ENCODE results near the gene CMSS1.

CMSS1 gene

GRCh38 chr3:100053951-100054620 lies 236.4 kb downstream of the CMSS1 start:
- DNase-seq (ENCODE audit: low read depth in 2 of 2), result no peak

GRCh38 chr3:100057716-100058575 lies 240.3 kb downstream of the CMSS1 start:
- no peak for DNase-seq (ENCODE audit: low read depth in 2 of 2)

GRCh38 chr3:100059472-100059871 lies 241.8 kb downstream of the CMSS1 start:
- DNase-seq (ENCODE audit: low read depth in 2 of 2), result no peak

- DNase-seq (ENCODE audit: low read depth in 2 of 2), result no peak
Observed at GRCh38 chr3:100060685-100061484, 243.2 kb downstream of the CMSS1 start.

GRCh38 chr3:100062665-100063064 lies 245.0 kb downstream of the CMSS1 start:
- no peak for DNase-seq (ENCODE audit: low read depth in 2 of 2)

GRCh38 chr3:100063929-100064461 lies 246.3 kb downstream of the CMSS1 start:
- DNase-seq (ENCODE audit: low read depth in 2 of 2), result no peak

GRCh38 chr3:100067589-100067988 lies 249.9 kb downstream of the CMSS1 start:
- DNase-seq (ENCODE audit: low read depth in 2 of 2), result no peak

- peak; percentile 50 to 64 for DNase-seq (ENCODE audit: low read depth in 2 of 2)
Observed at GRCh38 chr3:100068826-100069225, 251.2 kb downstream of the CMSS1 start.

GRCh38 chr3:100069472-100069871 lies 251.8 kb downstream of the CMSS1 start:
- no peak for DNase-seq (ENCODE audit: low read depth in 2 of 2)

- DNase-seq (ENCODE audit: low read depth in 2 of 2), result no peak
Observed at GRCh38 chr3:100072326-100073048, 254.8 kb downstream of the CMSS1 start.

GRCh38 chr3:100073049-100073713 lies 255.5 kb downstream of the CMSS1 start:
- no peak for DNase-seq (ENCODE audit: low read depth in 2 of 2)

GRCh38 chr3:100073714-100074307 lies 256.1 kb downstream of the CMSS1 start:
- no peak for DNase-seq (ENCODE audit: low read depth in 2 of 2)

- no peak for DNase-seq (ENCODE audit: low read depth in 2 of 2)
Observed at GRCh38 chr3:100075196-100075595, 257.5 kb downstream of the CMSS1 start.

GRCh38 chr3:100075851-100076730 lies 258.4 kb downstream of the CMSS1 start:
- no peak for DNase-seq (ENCODE audit: low read depth in 2 of 2)

GRCh38 chr3:100076731-100077529 lies 259.3 kb downstream of the CMSS1 start:
- DNase-seq (ENCODE audit: low read depth in 2 of 2), result no peak

GRCh38 chr3:100079328-100079727 lies 261.7 kb downstream of the CMSS1 start:
- DNase-seq (ENCODE audit: low read depth in 2 of 2), result no peak

GRCh38 chr3:100080573-100080972 lies 262.9 kb downstream of the CMSS1 start:
- no peak for DNase-seq (ENCODE audit: low read depth in 2 of 2)

- no peak for DNase-seq (ENCODE audit: low read depth in 2 of 2)
Observed at GRCh38 chr3:100081311-100081710, 263.6 kb downstream of the CMSS1 start.
